C4-2B (cell line): ENCODE results near the gene IGSF23.
"Not testable (repeated sequence)": the region's sequence is repeated elsewhere in the genome, so short reads cannot be mapped to it uniquely, and the experiment has no call there.

Experiments used
- H3K27ac ChIP-seq: fragments of 450-650 bp; 2 replicates; pipeline ENCODE4 v1.5.1; 2017
- ZFX ChIP-seq: fragments of 450-650 bp; IDR thresholded peaks from 2 replicates; pipeline ENCODE4 v1.6.1; 2017
- TF ChIP-seq, protein P1 (sequence below): fragments of 450-650 bp; conservative IDR thresholded peaks from 2 replicates; pipeline ENCODE4 v1.5.1; 2017; ENCODE audit warnings: mild to moderate bottlenecking

The IGSF23 gene

DNA sequence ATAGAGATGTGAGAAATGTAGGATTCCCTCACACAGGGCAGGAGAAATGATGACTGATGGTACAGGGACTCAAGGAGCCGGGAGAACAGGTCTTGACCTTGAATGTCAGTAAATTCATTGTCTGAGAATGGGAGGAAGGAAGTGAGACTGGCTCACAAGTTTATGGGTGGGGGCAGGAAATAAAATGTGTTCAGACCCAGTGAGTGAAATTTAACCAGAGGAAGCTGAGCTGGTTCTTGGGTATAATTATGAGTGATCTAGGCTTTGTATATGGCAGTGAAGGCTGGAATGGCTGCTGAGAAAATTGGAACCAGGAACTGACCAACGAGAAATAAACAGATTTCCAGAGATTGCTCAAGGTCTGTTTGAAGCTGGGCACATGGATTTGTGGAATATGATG, 6.3 kb upstream of the IGSF23 start:
- no peak overlapping the region for H3K27ac ChIP-seq
- TF ChIP-seq, protein P1, sequence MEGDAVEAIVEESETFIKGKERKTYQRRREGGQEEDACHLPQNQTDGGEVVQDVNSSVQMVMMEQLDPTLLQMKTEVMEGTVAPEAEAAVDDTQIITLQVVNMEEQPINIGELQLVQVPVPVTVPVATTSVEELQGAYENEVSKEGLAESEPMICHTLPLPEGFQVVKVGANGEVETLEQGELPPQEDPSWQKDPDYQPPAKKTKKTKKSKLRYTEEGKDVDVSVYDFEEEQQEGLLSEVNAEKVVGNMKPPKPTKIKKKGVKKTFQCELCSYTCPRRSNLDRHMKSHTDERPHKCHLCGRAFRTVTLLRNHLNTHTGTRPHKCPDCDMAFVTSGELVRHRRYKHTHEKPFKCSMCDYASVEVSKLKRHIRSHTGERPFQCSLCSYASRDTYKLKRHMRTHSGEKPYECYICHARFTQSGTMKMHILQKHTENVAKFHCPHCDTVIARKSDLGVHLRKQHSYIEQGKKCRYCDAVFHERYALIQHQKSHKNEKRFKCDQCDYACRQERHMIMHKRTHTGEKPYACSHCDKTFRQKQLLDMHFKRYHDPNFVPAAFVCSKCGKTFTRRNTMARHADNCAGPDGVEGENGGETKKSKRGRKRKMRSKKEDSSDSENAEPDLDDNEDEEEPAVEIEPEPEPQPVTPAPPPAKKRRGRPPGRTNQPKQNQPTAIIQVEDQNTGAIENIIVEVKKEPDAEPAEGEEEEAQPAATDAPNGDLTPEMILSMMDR, result no peak
- TF ChIP-seq ZFX, result no peak

DNA sequence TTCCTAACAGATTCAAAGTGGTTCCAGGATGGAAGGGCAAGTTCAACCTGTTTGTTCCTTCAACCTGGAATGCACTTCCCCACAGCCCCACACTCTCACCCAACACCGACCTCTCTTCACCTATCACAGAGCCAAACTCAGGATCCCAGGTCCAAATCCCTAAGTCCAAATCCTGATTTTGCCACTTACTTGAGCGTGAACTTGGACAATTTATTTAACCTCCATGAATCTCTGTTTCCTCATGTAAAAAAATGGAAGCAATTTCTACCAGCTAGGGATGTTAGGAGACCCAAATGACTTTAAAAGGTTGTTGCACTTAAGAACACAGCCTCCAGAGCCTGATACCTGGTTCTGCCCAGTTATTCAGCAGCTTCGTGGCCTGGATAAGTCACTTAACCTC, 5.4 kb upstream of the IGSF23 start:
- TF ChIP-seq, protein P1, result no peak
- no peak for TF ChIP-seq ZFX
- H3K27ac ChIP-seq, result no peak overlapping the region

DNA sequence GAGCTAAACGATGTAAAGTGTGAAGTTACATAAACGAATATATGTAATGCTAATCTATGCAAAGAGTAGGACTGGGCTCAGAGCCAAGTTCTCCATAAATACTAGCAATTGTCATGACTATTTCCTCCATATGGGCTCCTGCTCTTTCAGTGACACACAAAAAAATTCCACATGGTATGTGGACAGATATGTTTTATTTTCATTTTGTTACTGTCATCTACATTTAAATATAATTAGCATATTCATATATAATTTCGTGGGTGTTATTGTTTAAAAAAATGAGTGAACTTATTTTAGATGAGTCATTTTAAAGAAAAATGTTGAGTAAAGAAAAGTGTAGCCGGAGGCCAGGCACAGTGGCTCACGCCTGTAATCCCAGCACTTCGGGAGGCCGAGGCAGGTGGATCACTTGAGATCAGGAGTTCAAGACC, 5.0 kb upstream of the IGSF23 start:
- H3K27ac ChIP-seq, result no peak overlapping the region
- TF ChIP-seq, protein P1, result no peak
- TF ChIP-seq ZFX, result no peak

- no peak overlapping the region for H3K27ac ChIP-seq
- TF ChIP-seq ZFX, result no peak
- TF ChIP-seq, protein P1, result no peak
Measured at GRCh38 chr19:44609219-44609618, 4.1 kb upstream of the IGSF23 start.

GRCh38 chr19:44610497-44610896, 2.9 kb upstream of the IGSF23 start:
- H3K27ac ChIP-seq, result not testable (repeated sequence)
- TF ChIP-seq, protein P1, result peak; percentile 30

- no peak overlapping the region for H3K27ac ChIP-seq
- TF ChIP-seq, protein P1, result no peak
- TF ChIP-seq ZFX, result no peak
Measured at GRCh38 chr19:44611812-44612295, 1.5 kb upstream of the IGSF23 start.

DNA sequence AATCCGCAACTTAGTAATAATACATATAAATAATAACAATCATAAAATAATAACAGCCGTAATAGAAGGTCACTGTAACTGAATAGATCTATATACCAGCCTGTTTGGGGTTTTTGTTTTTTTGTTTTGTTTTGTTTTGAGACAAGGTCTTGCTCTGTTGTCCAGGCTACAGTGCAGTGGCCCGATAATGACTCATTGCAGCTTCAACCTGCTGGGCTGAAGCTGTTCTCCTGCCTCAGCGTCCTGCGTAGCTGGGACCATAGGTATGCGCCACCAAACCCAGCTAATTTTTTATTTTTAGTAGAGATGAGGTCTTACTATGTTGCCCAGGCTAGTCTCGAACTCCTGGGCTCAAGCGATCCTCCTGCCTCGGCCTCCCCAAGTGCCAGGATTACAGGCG, 950 bp downstream of the IGSF23 start:
- H3K27ac ChIP-seq, result no peak overlapping the region
- no peak for TF ChIP-seq ZFX
- TF ChIP-seq, protein P1, result no peak
